PC-9 (cell line): ENCODE results near the gene SCCPDH. TPM values are rescaled to one million over a fixed set of nuclear protein-coding genes. Genes with fewer than 3 reads are reported as not detected.

Experiments used
- BruUV-seq: library from RNA; stranded (reverse); fragments of 400-500 nt; replicated peaks from 2 replicates; lab custom pipeline; 2021; lab: Mats Ljungman, UMichigan
- CTCF ChIA-PET: fragments of 300-600 bp; sonication (Branson Sonifier 250); formaldehyde crosslinking; loops from one replicate; lab custom pipeline; 2022; ENCODE audit warnings: antibody characterized with exemption; lab: Charles Lee
- POLR2A ChIA-PET: fragments of 300-600 bp; sonication (Branson Sonifier 250); formaldehyde crosslinking; loops from one replicate; lab custom pipeline; 2022; ENCODE audit warnings: antibody characterized with exemption; ENCODE audit not compliant: unreplicated experiment; lab: Charles Lee
- DNase-seq, 2 experiments: peaks; one replicate each; pipeline versions ENCODE4 v3.0.0 to v3.0.0-alpha.2; 2015 to 2022; ENCODE audit warnings: mixed read lengths in 1 of 2
- H2AFZ ChIP-seq: fragments of 200-600 bp; sonication (generic); 2 replicates; pipeline ENCODE4 v1.8.1; 2017; ENCODE audit warnings: antibody characterized with exemption
- H3F3A ChIP-seq: fragments of 200-600 bp; sonication (generic); 2 replicates; pipeline ENCODE4 v1.8.1; 2017; ENCODE audit warnings: antibody characterized with exemption, mild to moderate bottlenecking, low read depth; ENCODE audit not compliant: insufficient read depth
- H3K27ac ChIP-seq: fragments of 200-600 bp; sonication (generic); 2 replicates; pipeline ENCODE4 v1.6.1; 2016; ENCODE audit warnings: mixed run types
- H3K27me3 ChIP-seq: fragments of 200-600 bp; sonication (generic); 2 replicates; pipeline ENCODE4 v1.6.1; 2016; ENCODE audit warnings: low read depth, mixed run types; ENCODE audit not compliant: insufficient read depth
- H3K36me3 ChIP-seq: fragments of 200-600 bp; sonication (generic); 2 replicates; pipeline ENCODE4 v1.6.1; 2016; ENCODE audit warnings: low read depth, mixed run types
- H3K4me1 ChIP-seq: fragments of 200-600 bp; sonication (generic); replicated peaks from 2 replicates; pipeline ENCODE4 v1.6.1; 2016; ENCODE audit warnings: mixed run types; ENCODE audit not compliant: insufficient read depth
- H3K4me2 ChIP-seq: fragments of 200-600 bp; sonication (generic); 2 replicates; pipeline ENCODE4 v1.6.1; 2017; ENCODE audit warnings: mixed run types
- H3K4me3 ChIP-seq: fragments of 200-600 bp; sonication (generic); 2 replicates; pipeline ENCODE4 v1.6.1; 2016; ENCODE audit warnings: mixed run types
- H3K79me2 ChIP-seq: fragments of 200-600 bp; sonication (generic); 2 replicates; pipeline ENCODE4 v1.6.1; 2017; ENCODE audit warnings: low read depth, mixed run types
- H3K9me2 ChIP-seq: fragments of 200-600 bp; sonication (generic); 2 replicates; pipeline ENCODE4 v1.8.1; 2017; ENCODE audit warnings: mild to moderate bottlenecking; ENCODE audit not compliant: insufficient read depth
- H3K9me3 ChIP-seq: fragments of 200-600 bp; sonication (generic); 2 replicates; pipeline ENCODE4 v1.8.1; 2016; ENCODE audit warnings: low read depth; ENCODE audit not compliant: insufficient read depth
- H4K20me1 ChIP-seq: fragments of 200-600 bp; sonication (generic); 2 replicates; pipeline ENCODE4 v1.8.1; 2017; ENCODE audit not compliant: insufficient read depth
- CTCF ChIP-seq: fragments of 200-600 bp; sonication (generic); conservative IDR thresholded peaks from 2 replicates; pipeline ENCODE4 v1.6.1; 2017; ENCODE audit warnings: mixed run types, antibody characterized with exemption, mild to moderate bottlenecking, moderate library complexity
- EZH2 ChIP-seq: fragments of 200-600 bp; sonication (generic); IDR thresholded peaks from 2 replicates; pipeline ENCODE4 v1.8.0; 2017; ENCODE audit warnings: antibody characterized with exemption, low read depth
- intact Hi-C: fragments of 100-400 bp; cut with micrococcal nuclease; formaldehyde crosslinking; loops from one replicate; pipeline ENCODE4 v1.10.0; 2022; ENCODE audit not compliant: unreplicated experiment
- total RNA-seq: library from RNA; stranded (reverse); gene quantifications from 2 replicates; pipeline ENCODE4 v1.2.3, GENCODE V29; 2021

SCCPDH gene
- total RNA-seq, 1 experiment from 2014 or later: 17.2 TPM

DNA sequence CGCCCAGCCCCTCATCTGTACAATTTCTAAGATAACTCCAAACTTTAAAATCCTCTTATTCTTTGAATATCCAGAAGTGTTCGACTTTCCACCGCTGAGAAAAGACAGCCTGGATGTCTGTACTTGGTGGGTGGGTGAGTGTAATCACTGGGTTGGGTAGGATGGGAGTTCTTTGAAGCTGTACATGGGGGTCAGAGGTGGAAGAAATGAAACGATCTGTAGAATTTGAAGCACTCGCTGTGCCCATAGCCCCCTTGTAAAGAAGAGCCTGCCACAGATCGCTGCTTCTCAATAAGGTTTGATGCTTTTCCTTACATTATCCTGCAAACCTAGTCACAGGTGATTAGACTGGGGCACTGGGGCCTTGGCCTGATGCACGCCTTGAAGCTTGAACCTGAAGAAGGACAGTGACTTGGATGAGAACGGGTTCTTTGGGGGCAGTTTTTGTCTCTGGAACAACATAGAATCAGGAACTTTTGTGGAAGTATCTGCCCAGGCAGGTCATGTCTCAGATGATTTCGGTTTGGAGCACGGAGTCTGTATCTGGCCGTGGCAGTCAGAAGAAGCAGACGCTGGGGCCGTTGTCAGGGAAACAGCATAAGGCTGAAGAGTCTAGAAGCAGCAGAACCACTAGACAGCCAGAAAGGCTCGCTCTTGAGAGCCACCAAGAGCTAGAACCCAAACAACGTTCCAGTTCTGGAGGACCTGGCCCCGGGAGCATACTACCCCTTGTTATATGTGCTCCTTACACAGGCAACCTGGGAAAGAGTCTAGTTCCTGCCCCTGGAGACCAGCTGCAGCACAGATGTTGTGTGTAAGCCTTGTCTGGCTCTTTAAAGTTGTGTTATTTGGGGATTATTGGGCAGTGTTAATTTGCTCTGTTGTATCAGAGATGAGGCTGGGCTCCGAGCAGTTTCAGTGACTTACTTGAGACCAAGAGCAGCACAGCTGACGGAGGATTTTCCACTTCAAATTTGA lies 45.1 kb upstream of the SCCPDH start:
- no peak overlapping the region for H2AFZ ChIP-seq
- CTCF ChIA-PET: no interaction called here

DNA sequence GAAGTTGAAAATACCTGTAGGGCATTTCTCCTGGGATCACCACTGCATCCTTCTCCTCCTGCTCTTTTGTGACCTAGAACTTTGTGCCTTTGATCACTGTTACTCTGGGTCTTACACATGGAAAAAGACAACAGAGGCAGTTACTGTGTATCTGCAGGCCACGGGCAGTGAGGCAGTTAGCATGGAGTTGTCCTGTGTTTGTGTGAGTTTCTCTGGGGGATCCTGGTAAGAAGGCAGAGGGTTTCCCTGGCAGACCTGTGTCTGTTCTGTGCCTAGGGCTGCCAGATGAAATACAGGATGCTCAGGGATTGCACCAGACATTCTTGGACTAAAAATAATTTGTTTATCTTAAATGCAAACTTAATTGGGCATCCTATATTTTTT lies 44.4 kb upstream of the SCCPDH start:
- no peaks in the 10 kb centered on the region for H3K4me1 ChIP-seq
- TF ChIP-seq CTCF (no peak), EZH2 (no peak)
- intact Hi-C loops: no loop called here
- H3K4me3 ChIP-seq: no peak overlapping the region
- no peaks in the 10 kb centered on the region for H3K36me3 ChIP-seq
- POLR2A ChIA-PET: no interaction called here
- H3K9me2 ChIP-seq: no peaks in the 10 kb centered on the region
- no peaks in the 10 kb centered on the region for H3K9me3 ChIP-seq
- no peaks in the 10 kb centered on the region for H3K27me3 ChIP-seq
- H2AFZ ChIP-seq: no peak overlapping the region
- no peak overlapping the region for H3K4me2 ChIP-seq
- H4K20me1 ChIP-seq: no peaks in the 10 kb centered on the region
- DNase-seq: no peak
- H3K79me2 ChIP-seq: no peaks in the 10 kb centered on the region
- no TSS peak for BruUV-seq
- no peaks in the 10 kb centered on the region for H3F3A ChIP-seq
- CTCF ChIA-PET: no interaction called here
- no peak overlapping the region for H3K27ac ChIP-seq

More for the DNA sequence above, 45.1 kb upstream of the SCCPDH start:
- no peaks in the 10 kb centered on the region for H3K9me2 ChIP-seq
- no peaks in the 10 kb centered on the region for H3K36me3 ChIP-seq
- no TSS peak for BruUV-seq
- no peak for DNase-seq
- H3K9me3 ChIP-seq: no peaks in the 10 kb centered on the region
- no peaks in the 10 kb centered on the region for H3K4me1 ChIP-seq
- H4K20me1 ChIP-seq: no peaks in the 10 kb centered on the region
- no peaks in the 10 kb centered on the region for H3F3A ChIP-seq
- no peak overlapping the region for H3K27ac ChIP-seq
- no peak overlapping the region for H3K4me3 ChIP-seq
- TF ChIP-seq CTCF (no peak), EZH2 (no peak)
- POLR2A ChIA-PET: no interaction called here
- no peaks in the 10 kb centered on the region for H3K27me3 ChIP-seq
- intact Hi-C loops: no loop called here
- no peak overlapping the region for H3K4me2 ChIP-seq
- H3K79me2 ChIP-seq: no peaks in the 10 kb centered on the region

DNA sequence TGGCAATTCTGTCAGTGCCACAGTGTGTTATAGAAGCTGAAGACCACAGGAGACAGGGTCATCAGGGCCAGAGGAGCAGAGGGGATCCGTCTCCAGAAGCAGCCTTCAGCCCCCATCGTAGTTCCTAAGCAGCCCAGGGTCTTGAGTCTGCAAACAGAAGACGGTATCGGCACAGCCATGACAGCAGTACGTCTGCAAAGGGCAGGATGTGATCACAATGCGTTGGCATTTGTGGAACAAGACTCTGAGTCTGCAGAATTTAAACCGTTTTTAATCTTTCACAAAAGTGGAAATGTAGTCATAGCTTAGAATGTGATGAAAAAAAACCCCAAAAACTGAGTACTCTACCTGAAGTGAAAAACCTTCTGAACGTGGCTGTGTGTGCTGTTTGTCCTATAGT lies 44.0 kb upstream of the SCCPDH start:
- no TSS peak for BruUV-seq
- POLR2A ChIA-PET: no interaction called here

More for the DNA sequence above, 44.0 kb upstream of the SCCPDH start:
- DNase-seq: no peak
- no peaks in the 10 kb centered on the region for H3K9me3 ChIP-seq
- H3K27ac ChIP-seq: no peak overlapping the region
- H2AFZ ChIP-seq: no peak overlapping the region
- no peak overlapping the region for H3K4me2 ChIP-seq
- H3K79me2 ChIP-seq: no peaks in the 10 kb centered on the region
- H3K4me3 ChIP-seq: no peak overlapping the region
- H3K36me3 ChIP-seq: no peaks in the 10 kb centered on the region
- H3K9me2 ChIP-seq: no peaks in the 10 kb centered on the region
- intact Hi-C loops: no loop called here
- no peak for TF ChIP-seq EZH2
- H3F3A ChIP-seq: no peaks in the 10 kb centered on the region
- CTCF ChIA-PET: no interaction called here
- H3K4me1 ChIP-seq: no peaks in the 10 kb centered on the region
- H3K27me3 ChIP-seq: no peaks in the 10 kb centered on the region
- H4K20me1 ChIP-seq: no peaks in the 10 kb centered on the region
